B cell (primary cell): ENCODE measurements around the gene CA7.

Experiments used
- EZH2 ChIP-seq: IDR thresholded peaks from 2 replicates; pipeline ENCODE4 v1.6.1; 2012; ENCODE audit warnings: borderline replicate concordance, low read depth, mild to moderate bottlenecking, moderate library complexity, low read length; ENCODE audit not compliant: insufficient read depth, poor library complexity, severe bottlenecking
- TF ChIP-seq, protein P1 (sequence below): fragments of 200-600 bp; IDR thresholded peaks from one replicate; pipeline ENCODE4 v1.8.0; 2022; ENCODE audit warnings: antibody characterized with exemption, mild to moderate bottlenecking

DNA sequence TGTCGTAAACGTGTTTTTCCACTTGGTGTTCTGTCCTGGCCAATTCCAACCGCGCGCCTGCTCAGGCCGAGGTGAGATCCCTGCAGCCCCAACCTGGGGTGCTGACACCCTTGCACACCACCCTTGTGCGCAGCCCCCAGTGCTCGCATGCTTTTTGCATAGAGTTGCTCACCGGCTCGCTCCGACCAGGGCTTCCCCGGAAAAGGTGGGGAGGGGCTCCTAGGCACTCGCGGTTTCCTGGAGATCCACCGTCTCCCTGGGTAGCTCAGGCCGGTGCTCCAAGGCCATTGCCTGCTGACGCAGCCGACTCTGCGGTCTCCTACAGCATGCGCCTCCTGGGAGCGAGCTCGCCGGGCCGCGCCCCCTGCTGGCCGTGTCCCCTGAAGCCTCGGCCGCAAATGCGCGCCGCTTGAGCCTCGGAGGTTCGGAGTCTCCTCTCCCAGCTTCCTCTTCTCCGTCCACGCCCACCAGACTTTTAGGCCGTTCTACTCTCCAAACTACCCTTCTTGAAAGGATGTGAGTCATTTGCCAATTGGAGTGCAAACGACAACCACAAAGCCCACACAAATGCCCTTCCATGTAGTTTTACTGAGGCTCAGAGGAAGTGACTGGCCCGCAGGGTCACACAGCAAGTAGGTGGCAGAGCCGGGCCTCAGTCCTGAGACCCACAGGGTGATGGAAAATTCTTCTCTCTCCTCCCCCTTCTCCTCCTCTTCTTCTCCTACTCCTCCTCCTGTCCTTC lies 28.9 kb downstream of the CA7 start:
- TF ChIP-seq, protein P1, sequence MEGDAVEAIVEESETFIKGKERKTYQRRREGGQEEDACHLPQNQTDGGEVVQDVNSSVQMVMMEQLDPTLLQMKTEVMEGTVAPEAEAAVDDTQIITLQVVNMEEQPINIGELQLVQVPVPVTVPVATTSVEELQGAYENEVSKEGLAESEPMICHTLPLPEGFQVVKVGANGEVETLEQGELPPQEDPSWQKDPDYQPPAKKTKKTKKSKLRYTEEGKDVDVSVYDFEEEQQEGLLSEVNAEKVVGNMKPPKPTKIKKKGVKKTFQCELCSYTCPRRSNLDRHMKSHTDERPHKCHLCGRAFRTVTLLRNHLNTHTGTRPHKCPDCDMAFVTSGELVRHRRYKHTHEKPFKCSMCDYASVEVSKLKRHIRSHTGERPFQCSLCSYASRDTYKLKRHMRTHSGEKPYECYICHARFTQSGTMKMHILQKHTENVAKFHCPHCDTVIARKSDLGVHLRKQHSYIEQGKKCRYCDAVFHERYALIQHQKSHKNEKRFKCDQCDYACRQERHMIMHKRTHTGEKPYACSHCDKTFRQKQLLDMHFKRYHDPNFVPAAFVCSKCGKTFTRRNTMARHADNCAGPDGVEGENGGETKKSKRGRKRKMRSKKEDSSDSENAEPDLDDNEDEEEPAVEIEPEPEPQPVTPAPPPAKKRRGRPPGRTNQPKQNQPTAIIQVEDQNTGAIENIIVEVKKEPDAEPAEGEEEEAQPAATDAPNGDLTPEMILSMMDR = peak; percentile 92
- TF ChIP-seq EZH2 = no peak
